Stimulated activated CD4-positive, alpha-beta T cell treated with anti-CD3 and anti-CD28 coated beads, Interleukin-1b, Interleukin-23, amount 100 ng/mL, for 1 hour (primary cell): ENCODE data around the gene AQP3.
"Not testable (repeated sequence)": the region's sequence is repeated elsewhere in the genome, so short reads cannot be mapped to it uniquely, and the experiment has no call there.

Source experiments
- DNase-seq, 2 donors: peaks; one replicate each; pipeline ENCODE4 v3.0.0-alpha.2; 2020; ENCODE audit warnings: low read depth in 2 of 2

AQP3 gene

DNA sequence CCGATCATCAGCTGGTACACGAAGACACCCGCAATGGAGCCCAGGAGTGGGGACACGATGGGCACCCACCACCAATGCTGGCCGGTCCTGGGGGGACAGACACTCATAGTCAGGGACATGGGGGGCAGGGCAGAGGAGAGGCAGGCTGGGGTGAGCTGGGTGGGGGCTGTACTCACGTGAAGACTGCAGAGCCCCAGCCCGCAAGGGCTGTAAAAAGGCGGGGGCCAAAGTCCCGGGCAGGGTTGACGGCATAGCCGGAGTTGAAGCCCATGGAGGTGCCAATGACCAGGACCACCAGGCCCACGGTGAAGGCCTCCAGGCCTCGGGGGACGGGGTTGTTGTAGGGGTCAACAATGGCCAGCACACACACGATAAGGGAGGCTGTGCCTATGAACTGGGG is 5.3 kb downstream of the AQP3 start:
- no peak for DNase-seq

DNA sequence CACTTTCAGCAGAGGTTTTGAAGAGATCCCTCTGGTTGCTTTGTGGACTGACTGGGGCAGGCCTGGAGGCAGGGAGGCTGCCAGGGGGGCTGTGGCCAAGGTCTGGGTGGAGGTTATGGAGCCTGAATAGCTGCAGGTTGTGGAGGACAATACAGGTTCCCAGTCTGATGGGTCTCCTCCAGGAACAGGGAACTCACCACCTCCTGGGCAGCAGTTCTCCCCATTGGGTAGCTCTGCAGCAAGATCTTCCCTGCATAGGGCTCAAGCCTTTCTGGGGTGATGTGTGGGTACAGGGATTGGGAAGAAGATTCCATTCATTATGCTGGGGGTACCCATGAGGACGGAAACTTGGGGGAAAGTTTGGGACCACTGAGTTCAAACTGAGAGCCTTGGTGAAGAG is 6.8 kb downstream of the AQP3 start:
- no peak for DNase-seq

DNA sequence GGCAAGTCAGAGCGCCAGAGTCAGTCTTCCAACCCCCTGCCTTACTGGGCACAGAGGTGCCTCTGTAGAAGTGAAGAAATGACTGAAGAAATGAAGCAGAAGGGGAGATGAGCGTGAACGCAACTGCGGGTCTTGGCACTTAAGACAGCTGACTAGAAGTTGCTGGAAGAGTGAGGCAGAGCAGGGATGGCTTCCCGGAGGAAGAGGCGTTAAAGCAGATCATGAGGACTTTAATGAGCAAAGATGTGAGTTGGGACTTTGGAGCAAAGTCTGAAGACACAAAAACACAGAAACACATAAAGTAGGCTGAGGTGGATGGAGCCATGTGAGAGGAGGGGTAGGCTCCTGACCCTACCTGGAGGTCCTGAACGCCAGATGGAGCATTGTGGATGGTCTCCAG is 7.2 kb downstream of the AQP3 start:
- no peak for DNase-seq

DNA sequence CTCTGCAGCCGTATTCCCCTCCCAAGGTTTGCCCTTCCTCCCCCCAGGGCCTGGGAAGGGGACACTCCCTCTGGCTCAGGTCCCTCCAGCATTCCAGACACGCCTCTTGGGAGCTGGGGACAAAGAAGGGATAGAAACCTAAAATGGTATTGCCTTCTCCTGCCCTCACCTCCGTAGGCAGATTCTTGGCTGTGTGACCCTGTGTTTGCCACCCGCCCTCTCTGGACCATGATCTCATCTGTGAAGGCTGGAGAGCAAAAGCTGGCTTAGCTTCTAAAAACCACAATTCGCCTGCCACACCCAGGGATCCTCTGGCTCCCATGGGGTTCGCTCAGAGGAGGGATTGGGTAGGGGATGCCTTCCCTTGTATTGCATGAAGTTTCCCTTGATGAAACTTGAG is 7.7 kb downstream of the AQP3 start:
- no peak for DNase-seq

DNA sequence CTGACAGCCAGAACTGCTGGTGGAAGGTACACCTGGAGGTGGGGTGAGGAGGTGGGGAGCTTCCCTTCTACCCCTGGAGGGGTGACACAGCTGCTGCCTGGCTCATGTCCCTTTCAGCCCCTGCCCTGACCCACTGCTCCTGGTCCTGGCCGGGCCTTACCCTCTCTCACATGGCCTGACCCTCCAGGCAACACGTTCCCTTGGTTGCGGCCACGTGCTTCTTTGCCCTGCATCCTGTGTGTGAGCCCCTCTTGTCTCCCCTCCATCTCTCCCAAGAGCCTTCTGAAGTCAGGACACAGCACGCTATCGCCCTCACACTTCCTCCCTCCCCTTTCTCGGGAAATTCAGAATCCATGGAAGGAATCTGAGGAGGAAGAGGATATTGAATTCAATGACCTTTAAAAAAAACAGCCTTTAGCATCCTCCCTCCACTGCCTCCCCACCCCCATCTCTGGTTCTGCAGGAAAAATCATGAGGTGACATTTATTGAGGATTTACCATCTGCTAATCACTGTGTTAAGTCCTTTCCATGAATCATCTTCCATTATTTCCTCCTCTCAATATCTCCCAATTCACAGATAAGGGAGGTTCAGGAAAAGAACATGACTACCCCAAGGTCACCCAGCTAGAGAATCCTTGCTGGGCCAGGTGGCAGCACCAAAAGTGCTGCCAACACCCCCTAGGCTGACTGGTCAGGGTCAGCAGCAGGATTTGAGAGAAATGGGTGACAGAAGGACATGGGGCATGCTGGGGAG is 8.3 kb downstream of the AQP3 start:
- DNase-seq: no peak

DNA sequence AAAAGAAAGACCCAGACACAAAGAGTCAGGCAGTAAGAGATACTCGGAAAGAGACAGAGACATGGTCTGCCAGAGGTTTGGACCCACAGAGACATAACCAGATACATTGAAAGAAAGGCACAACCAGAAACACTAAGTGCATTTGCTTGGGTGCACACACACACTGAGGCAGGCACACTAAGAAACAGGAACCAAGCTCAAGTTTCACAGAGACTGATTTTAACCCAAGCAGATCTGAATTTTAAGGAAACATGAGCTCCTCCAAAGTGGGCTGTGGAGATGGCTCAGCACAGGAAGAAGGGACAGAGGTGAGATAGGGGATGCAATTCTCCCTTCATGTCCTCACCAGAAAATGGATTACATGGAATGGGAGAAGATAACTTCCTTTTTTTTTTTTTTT is 9.5 kb downstream of the AQP3 start:
- DNase-seq: no peak

DNA sequence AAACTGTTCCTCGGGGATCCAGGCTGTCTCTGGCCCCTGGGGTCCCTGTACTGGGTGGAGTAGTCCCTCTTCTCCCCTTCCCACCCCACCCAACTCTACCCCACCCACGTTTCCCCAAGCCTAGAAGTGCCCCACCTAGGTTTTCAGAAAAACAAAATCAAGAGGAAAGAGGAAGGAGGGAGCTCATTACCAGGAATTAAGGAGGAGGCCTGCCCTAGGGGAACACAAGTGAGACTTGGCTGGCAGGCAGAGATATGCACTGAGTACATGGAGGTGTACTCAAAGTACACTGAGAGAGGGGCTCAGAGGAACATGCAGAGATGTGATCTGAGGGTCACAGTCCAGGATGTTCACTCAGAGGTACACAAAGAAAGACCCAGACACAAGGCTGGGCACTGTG is 10.2 kb downstream of the AQP3 start:
- no peak for DNase-seq

DNA sequence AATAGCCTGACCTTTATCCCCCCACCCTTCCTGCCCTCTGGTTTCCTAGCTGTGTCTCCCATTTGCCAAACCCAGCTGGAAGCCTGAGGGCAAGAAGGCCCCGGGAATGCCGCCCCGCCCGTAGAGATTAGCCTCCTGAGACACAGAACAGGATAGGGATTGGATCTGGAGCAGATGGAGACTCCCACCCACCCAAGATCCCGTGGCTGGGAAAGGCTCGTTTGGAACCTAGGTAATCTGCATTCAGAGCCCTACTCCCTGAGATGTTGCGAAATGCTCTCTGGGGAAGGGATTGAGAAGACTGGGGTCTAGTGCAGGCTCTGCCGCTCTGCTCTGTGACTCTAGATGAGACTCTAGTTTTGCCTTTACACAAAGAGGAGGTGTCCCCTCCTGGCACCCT is 10.9 kb downstream of the AQP3 start:
- no peak for DNase-seq

DNA sequence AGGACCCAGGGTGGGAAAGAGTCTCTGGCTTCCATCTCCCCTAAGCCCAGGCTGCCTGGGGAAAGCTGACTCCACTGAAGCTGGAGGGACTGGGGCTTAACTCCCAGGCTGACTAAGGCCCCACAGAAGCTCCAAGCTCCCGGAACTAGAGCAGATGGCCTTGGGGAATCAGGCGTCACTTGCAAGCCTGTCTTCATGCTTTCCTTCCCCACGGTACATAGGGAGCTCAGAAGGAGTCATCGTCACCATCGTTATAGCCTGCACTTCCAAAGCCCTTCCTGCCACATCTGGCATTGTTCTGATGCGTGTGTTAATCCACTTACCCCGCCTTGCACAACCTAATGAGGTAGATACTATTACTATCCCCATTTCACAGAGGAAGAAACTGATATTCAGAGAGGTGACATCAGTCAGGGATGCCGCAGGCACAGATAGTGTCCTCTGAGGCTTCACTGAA is 11.5 kb downstream of the AQP3 start:
- no peak for DNase-seq

DNA sequence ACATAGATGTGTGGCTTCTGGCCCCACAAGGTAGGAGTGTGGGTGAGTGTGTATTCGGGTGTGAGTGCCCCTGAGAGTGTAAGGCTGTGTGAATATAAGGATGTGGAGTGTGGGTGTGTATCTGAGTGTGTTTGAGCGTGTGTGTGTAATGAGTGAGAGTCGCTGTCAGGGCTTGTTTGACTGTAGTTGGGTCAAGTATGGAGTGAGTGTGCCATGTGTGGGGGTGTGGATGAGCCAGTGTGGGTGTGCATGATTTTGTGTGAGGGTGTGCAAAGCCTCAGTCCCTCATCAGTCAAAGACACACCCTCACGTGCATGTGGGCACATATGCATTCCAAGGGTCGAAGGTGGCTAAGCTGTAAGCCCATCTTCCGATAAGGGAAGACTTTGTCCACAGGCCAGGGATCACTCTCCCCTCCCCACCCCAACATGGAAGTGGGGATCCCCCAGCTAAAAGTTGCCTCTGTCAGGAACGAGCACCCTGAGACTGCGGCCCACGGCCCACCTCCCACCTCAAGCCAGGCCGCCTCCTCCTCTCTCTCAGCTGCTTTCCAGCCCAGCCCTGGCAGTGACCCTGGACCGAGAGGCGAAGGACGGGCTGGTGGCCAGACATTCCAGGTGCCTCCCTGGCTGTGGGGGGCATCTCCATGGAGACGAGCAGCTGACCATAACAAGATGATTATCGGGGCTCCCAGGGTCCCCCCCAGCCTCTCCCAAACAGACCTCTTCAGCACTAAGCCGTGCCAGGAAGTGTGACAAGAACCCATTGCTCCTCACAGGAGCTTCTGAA is 12.9 kb downstream of the AQP3 start:
- no peak for DNase-seq

DNA sequence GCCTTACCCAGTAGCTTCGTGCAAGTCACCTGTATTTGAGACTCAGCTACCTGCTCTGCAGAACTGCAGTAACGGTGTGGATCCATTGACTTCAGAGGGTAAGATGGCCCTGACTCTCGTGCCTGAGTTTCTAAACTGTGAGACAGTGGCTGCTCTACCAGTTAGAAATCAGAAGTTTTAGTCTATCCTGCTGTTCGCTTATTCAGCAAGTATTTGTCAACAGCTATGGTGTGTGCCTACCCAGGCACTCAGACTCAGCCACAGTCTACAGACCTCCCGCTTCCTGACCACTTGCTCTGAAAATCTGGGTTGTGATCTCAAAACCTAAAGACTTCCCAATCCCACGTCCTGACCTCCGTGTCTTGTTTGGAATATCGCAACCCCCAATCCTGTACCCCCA is 13.5 kb downstream of the AQP3 start:
- no peak for DNase-seq

DNA sequence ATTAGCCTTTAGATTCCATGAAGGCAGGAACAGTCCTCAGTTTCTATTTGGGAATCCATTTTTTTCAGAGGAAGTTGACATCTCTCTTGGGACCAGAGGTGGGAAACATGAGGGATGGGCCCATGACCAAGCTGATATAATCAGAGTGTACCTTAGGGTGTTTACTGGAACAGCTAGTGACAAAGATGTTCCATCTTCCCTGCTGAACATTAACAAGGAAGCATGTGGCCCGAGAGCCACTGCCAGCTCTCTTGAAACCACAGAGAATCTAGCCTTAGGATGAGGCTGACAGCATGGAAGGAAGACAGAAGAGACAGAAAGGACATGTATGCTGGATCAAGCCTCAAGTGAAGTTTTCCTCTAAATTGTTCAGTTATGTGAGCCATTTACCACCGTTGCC is 16.0 kb downstream of the AQP3 start:
- DNase-seq: no peak

DNA sequence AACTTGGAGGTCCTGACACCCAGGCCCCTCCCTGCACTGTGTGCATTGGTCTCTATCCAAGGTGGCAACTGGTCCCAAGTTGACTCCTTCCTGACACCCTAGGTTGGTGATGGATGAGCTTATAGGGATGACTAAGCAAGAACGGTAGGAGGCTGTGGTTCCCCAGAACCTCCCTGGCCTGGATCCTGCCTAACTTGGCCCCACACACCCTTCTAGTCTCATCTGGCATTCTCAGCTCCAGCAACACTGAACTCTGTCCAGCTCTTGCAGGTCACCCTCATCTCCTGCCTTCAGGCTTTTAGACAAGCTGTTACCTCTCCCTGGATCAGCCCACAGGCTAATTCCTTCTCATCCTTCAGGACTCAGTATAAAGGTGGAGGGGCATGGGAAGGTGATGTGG is 16.5 kb downstream of the AQP3 start:
- DNase-seq: no peak

DNA sequence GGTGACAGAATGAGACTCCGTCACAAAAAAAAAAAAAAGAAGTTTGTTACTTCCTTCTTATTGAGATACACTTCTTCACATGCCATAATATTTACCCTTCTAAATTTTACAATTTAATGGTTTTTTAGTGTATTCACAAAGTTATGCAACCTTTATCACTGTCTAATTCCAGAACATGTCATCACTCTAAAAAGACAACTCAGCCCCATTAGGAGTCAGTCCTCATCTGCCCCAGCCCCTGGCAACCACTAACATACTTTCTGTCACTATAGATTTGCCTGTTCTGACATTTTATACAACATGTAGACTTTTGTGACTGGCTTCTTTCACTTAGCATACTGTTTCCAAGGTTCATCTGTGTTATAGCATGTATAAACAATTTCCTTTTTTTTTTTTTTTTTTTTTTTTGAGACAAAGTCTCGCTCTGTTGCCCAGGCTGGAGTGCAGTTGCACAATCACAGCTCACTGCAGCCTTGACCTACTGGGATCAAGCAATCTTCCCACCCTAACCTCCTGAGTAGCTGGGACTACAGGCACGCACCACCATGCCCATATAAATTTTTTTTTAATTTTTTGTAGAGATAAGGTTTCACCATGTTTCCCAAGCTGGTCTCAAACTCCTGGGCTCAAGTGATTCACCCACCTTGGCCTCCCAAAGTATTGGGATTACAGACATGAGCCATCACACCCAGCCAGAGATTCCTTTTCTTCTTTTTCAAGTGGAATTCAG is 18.0 kb downstream of the AQP3 start:
- no peak for DNase-seq

DNA sequence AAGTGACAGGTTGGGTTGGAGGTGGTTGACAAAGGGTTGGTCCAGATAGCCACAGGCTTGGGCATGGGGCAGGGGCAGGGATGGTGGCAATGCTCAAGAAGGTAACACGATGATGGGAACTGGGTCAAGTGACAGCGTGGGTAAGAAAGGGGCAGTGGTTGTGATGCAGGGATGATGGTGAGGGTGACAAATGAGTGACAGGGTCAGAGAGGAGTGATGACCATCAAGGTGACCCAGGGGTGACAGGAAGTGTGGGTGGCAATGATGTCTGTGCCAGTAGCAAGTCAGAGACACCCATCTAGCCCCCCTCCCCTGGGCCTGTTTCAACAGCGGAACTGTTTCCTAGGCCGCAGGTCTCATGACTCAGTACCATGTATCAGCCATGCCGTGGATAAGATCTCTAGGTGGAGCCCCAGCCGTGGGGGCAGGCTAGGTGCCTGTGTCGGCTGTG is 20.5 kb downstream of the AQP3 start:
- no peak for DNase-seq

DNA sequence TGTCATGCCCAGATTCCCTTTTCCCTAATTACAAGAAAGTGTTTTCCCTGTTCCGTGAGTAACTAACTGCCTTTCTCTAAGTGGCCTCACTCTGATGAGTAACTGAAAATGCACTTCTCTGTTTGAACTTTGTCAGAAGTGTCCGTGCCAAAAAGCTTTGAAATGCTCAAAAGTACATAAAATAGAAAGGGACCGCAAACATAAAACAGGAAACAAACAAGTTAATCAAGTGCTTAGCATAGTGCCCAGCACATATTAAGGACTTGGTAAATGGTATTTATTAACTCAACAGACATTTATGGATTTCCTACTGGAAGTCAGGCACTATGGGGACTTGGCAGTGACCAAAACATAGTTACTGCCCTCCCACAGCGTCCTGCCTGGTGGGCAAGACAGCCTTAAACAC is 22.3 kb downstream of the AQP3 start:
- DNase-seq: no peak

DNA sequence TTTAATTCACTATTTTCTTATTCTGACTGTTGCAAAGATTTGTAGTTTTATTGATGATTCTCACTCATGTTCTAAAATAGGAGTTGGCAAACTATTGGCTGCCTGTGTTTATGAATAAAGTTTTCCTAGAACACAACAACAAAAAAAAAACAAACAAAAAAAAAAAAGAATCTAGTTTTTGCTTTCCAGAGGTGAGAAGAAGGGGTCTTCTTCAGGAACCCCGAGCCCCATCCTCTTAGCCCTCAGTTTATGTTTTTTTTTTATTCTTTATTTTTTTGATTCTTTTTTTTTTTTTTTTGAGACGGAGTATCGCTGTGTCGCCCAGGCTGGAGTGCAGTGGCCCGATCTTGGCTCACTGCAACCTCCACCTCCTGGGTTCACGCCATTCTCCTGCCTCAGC is 22.9 kb downstream of the AQP3 start:
- not testable (repeated sequence) for DNase-seq

DNA sequence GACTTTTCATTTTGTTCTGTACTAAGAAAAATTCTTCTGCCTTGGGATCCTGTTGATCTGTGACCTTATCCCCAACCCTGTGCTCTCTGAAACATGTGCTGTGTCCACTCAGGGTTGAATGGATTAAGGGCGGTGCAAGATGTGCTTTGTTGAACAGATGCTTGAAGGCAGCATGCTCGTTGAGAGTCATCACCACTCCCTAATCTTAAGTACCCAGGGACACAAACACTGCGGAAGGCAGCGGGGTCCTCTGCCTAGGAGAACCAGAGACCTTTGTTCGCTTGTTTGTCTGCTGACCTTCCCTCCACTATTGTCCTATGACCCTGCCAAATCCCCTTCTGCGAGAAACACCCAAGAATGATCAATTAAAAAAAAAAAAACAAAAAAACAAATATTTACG is 23.4 kb downstream of the AQP3 start:
- not testable (repeated sequence) for DNase-seq

DNA sequence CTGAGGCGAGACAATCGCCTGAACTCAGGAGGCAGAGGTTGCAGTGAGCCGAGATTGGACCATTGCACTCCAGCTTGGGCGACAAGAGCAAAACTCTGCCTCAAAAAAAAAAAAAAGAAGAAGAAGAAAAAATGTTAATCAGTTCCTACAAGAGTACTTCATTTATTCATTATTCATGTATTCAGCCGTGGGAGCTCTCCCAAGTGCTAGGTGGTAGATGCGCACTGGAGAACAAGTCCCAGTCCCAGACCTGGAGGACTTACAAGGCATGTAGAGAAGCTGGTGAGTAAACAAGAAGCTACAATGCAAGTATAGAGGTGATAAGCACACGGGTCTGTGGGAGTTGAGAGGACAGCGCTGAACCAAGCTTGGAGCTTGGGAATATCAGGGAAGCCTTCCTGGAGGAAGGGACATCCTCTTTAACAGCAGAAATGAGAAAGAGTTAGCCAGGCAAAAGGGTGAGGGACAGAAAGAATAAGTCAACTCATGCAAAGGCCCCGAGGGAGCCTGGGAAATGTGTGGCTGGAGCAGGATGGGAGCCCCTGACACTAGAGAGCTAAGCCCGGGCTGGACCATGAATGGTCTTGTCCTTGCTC is 27.6 kb downstream of the AQP3 start:
- no peak for DNase-seq

DNA sequence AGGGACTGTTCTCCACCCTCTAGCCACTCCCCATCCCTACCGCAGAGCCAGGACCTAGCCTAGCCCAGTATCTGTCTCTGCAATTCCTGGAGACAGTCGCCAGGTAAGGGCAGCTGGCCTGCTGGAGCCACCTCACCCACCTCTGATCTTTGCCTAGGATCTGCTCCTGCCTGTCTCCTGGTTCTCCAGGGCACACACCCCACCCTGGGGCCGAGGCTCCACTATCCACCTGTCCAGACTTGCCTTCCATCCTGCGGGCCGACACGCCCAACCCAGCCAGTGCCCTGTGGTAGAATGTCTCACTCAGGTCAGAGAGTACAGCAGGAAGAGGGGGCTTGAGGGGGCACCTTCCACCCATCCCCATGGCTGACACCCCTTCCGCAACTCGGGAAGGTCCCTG is 29.3 kb downstream of the AQP3 start:
- no peak for DNase-seq

DNA sequence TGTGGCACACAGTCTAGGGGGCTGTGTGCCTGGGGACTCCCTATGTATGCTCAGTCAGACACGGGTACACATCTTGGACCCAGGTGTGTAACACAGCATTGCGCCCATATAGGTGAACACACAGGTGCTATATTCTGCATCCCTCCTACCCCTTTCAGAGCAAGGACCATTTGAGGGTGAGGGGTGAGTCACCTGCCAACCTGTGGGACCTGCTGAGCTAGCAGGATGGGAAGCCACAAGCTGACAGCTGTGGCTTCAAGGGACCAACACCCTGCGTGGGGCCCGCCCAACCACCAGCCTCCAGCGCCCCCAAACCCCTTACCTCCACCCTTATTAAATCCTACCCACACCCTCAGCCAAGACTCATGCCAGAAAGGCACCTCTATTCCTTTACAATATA is 30.4 kb downstream of the AQP3 start:
- no peak for DNase-seq

DNA sequence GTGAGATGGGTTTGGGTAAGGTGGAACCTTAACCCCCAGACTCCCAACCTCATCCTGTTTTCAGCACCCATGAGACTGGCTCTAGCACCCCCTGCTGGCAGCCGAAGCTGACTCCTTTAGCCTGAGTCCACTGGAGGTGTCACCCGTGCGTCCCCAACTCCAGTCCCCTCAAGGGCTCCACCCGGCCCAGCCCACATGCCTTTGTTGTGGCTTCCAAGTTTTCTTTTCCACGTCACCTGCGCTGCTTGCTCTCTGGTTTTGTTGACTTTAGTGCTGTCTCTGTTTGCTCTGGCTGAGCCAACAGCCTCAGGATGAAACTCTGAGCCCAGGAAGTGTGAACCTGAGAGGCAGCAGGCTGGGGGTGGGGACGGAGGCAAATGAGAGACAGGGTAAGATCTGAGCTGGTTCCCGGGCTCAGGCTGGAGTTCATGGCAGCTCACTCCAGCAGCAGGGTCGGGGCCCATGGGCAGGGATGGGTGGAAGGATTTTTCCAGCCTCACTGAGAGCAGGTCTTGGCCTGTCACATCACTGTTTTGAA is 31.8 kb downstream of the AQP3 start:
- DNase-seq: peak; percentile 75 to 86
